Embryonic facial prominence (tissue), 1 donor: ENCODE measurements around the gene SCD5.

Experiments used
- DNase-seq: peaks from one replicate; pipeline ENCODE4 v3.0.0-alpha.2; 2016; ENCODE audit errors: extremely low spot score

SCD5 gene

GRCh38 chr4:82691431-82691830 lies 107.2 kb downstream of the SCD5 start:
- DNase-seq: no peak

GRCh38 chr4:82688091-82688795 lies 110.4 kb downstream of the SCD5 start:
- no peak for DNase-seq

- no peak for DNase-seq
Observed at GRCh38 chr4:82687531-82687930, 111.1 kb downstream of the SCD5 start.

- DNase-seq: no peak
Observed at GRCh38 chr4:82681754-82682153, 116.8 kb downstream of the SCD5 start.

DNA sequence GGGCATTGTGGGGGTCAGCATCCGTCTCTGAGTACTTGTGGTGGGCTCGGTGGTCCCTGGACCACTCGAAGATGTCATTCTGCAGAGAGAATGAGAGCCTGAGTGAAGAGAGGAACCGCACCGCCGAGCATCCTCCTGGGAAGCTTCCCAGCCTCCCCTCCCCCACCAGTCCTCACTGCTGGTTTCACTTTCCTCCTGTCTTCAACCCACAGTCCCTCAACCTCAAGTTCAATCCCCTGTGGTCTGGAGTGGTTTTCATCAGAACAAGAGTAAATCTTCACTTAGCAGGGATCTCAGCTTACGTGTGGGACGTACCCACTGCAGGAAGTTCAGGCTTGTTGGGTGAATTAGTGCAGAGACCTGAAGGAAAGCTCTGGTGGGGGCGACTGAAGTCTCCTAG lies 117.8 kb downstream of the SCD5 start:
- no peak for DNase-seq

- no peak for DNase-seq
Observed at GRCh38 chr4:82679531-82679930, 119.1 kb downstream of the SCD5 start.

DNA sequence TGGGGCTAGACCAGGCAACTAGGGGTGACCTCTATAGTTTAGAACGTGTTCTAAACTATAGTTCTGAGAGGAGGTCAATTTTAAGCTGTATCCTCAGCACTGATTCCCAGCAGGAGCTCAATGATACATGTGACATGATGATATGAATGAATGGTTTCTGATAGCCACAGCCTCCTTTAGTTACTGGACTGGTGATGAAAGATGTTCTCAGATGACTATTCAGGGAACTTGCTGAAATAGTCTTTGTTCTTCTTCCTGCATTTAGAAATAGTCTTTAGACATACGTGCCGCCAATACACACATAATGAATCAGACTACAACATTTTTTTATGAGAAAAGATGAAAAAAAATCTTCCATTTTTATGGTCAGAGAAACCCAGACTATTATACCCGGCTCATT lies 120.5 kb downstream of the SCD5 start:
- DNase-seq: no peak

DNA sequence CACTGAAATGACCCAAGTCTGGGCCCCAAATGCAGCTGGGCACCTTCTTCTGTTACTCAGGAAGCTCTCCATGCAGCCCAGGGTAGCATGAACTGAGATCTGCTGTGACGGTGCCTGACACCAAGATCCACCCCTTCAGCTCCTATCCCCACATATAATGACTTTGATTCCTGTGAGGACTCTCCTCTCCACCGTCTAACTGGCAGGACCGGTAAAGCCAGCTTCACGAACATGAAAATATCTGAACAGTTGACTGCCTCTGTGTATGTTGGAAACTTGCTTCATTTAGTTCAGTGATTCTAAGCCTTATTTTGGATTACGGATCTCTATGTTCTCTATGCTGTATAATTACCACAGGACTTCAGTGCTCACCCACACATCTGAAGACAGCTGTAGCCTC lies 121.3 kb downstream of the SCD5 start:
- no peak for DNase-seq

GRCh38 chr4:82667761-82668480 lies 130.7 kb downstream of the SCD5 start:
- DNase-seq: no peak

DNA sequence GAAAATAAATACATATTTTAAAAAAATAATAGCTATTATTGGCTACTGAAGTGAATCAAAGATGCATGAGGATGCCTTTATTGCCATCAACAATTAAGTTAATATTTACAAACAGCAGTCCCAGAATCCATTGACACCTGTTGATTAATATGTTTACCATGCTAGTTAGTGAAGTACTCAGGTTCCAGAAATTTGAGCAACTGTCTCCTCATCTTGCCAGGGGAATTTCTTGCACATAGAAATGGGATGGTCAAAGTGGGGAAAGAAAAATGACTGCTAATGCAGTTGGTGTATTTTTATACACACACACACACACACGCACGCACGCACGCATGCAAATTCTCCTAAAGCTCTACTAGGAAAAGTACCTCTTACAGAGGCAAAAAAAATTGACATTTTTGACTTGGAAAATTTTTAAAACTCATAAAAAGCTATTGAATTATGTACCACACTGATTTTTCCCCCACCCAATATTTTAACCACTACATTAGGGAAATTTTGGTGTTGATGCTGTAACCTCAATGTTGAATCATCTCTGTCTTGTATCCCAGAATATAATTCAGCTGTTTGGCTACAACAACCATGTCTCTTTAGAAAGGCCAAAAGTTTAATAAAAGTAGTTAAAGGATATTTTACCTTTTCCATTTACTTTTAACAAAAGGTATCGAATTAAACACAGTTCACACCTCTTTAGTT lies 131.5 kb downstream of the SCD5 start:
- DNase-seq: no peak

- DNase-seq: no peak
Observed at GRCh38 chr4:82661181-82661992, 137.2 kb downstream of the SCD5 start.

GRCh38 chr4:82652062-82652461 lies 146.5 kb downstream of the SCD5 start:
- DNase-seq: no peak

- no peak for DNase-seq
Observed at GRCh38 chr4:82650868-82651267, 147.7 kb downstream of the SCD5 start.

GRCh38 chr4:82648356-82648755 lies 150.2 kb downstream of the SCD5 start:
- DNase-seq: no peak

GRCh38 chr4:82645936-82646565 lies 152.5 kb downstream of the SCD5 start:
- DNase-seq: no peak

DNA sequence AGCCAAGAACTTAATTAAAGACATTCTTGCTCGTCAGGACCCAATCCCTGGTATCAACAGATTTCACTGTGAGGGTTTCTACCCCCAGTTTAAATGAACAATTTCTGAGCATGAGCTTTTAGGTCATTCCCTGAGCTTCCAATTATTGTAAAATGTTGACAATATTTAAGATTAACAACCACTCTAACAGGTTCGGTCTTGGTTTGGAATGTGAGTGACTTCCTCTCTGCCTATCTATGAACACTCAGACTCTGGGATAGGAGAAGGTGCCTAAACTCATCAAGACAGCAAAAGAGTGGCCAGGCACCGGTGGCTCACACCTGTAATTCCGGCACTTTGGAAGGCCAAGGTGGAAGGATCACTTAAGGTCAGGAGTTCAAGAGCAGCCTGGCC lies 153.9 kb downstream of the SCD5 start:
- DNase-seq: no peak

- no peak for DNase-seq
Observed at GRCh38 chr4:82643994-82644733, 154.4 kb downstream of the SCD5 start.

DNA sequence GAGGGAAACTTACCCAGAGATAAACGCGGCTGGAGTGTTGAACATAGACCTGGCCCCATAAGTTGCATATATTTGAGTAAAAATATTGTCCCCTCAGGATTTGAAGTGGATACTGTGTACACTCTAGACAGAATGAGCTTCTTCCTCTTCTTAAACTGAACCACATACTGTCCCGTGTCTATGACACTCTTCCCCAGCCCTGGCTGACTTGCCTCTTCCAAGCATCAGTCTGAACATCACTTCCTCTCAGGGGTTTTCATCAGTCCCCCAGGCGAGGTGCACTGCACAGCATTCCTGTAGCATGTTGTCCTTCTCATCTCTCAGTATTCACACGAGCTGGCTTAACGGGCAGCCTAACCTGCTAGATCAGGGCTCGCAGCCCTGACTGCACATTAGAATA lies 156.3 kb downstream of the SCD5 start:
- no peak for DNase-seq

DNA sequence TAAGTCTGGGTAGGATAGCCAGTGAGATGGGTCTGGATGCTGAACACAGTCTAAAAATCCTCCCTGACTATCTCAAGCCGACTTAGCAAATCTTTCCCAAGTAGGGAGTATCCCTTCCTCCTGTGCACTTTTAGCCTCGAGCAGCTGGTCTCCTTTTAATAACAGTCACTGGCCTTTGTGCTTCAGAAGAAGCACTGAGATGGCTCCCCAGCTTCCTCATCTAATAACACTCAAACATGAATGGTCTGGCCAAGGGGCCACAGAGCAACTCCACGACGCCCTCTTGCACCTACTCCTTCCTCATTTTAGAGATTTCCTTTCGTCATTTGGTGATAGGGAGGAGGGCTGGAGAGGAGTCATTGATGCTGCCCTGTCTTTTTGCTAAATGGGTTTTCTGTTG lies 158.1 kb downstream of the SCD5 start:
- DNase-seq: no peak

- DNase-seq: no peak
Observed at GRCh38 chr4:82639971-82640370, 158.6 kb downstream of the SCD5 start.

- no peak for DNase-seq
Observed at GRCh38 chr4:82638479-82638878, 160.1 kb downstream of the SCD5 start.
